Astrocyte (in vitro differentiated cells and primary cell): Measurements from ENCODE around the gene MAN1C1.

Source experiments
- CTCF ChIP-seq: IDR thresholded peaks from 2 replicates; pipeline ENCODE4 v1.5.1; 2011; ENCODE audit warnings: low read depth, mild to moderate bottlenecking, inconsistent platforms, low read length, moderate library complexity; ENCODE audit not compliant: insufficient read depth
- EZH2 ChIP-seq: IDR thresholded peaks from 2 replicates; pipeline ENCODE4 v1.6.1; 2012; ENCODE audit warnings: mild to moderate bottlenecking, low read length, inconsistent platforms; ENCODE audit not compliant: insufficient read depth

DNA sequence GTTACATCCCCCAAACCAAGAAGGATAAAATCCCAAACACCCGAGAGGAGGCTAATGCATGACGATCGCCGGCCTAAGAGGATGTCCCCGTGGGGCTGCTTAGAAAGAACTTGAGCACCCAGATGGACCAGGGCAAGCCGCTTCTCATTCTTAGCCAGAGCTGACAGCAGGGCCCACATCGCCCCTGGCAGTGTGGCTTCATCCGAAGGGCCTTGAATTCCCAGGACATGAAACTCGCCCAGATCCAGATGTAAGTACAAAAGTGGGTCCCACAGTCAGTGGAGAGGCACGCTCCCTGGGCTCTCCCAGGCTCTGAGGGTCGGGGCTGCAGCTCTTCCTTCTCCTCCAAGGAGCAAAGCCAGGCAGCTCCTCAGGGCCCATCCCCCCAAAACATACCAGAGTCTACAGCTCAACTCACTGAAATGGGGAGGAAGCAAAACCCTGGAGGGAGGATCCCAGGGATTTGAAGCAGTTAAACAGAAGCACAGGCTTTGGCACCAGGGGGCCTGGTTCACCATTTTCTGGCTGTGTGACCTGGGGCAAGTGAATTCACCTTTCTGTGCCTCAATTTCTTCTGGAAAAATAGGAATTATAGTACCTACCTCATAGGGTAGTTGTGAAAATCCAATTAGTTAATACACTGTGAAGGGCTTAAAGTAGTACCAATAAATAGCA, 85.6 kb downstream of the MAN1C1 start:
- TF ChIP-seq CTCF (no peak), EZH2 (no peak)
